ENCODE data around the gene HIKESHI.

HIKESHI gene

DNA sequence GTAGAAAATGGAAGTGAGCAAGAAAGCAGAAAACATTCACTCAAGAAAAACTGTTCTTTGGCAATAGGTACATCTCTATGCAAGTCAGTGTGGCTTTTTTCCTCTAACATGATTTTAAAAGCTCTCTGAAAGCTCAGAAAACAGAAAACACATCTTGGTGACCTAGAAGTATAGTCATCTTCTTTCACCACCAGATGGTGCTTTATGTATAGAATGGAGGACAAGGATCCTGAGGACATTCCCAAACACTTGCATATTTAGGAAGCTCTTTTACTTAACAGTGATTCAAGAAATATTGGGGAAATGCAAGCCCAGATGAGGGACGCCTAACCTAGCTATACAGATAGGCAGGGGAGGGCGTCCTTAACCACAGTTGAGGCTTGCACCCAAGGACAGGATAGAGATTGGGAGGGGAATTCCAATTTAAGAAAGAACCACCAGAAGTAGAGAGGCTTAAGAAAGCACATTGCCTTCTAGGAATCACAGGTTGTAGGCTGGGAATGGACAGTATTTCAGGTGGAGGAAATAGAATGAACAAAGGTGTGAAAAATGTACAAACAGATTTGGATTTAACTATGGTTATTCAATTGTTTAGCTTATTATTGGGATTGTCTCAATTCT is 58.8 kb downstream of the HIKESHI start:
- TF ChIP-seq CTCF (IDR thresholded peaks at IDR 0.05; ENCODE audit: low read depth, low read length, missing control alignments): no peak
- H3K4me3 ChIP-seq (ENCODE audit: low read depth, low read length): no peak overlapping the region
- DNase-seq (ENCODE audit: low read depth): no peak

GRCh38 chr11:86363424-86363823 is 61.4 kb downstream of the HIKESHI start:
- no peak for TF ChIP-seq CTCF (IDR thresholded peaks at IDR 0.05; ENCODE audit: low read depth, low read length, missing control alignments)
- H3K4me3 ChIP-seq (ENCODE audit: low read depth, low read length): no peak overlapping the region
- no peak for DNase-seq (ENCODE audit: low read depth)

DNA sequence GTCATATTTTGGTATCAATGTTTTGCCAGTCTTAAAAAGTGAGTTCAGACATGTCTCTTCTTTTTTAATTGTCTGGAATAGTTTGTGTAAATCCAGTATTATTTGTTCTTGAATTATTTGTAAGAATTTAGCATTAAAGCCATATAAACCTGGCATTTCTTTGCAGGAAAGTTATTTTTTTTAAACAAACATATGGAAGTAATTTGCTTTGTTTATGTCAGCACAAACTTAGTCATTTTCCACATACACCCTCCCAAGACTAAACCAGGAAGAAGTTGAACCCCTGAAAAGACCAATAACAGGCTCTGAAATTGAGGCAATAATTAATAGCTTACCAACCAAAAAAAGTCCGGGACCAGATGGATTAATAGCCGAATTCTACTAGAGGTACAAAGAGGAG is 63.5 kb downstream of the HIKESHI start:
- no peak for DNase-seq (ENCODE audit: low read depth)
- TF ChIP-seq CTCF (IDR thresholded peaks at IDR 0.05; ENCODE audit: low read depth, low read length, missing control alignments): no peak
- no peak overlapping the region for H3K4me3 ChIP-seq (ENCODE audit: low read depth, low read length)

GRCh38 chr11:86369668-86370067 is 67.6 kb downstream of the HIKESHI start:
- no peak overlapping the region for H3K4me3 ChIP-seq (ENCODE audit: low read depth, low read length)
- no peak for TF ChIP-seq CTCF (IDR thresholded peaks at IDR 0.05; ENCODE audit: low read depth, low read length, missing control alignments)
- DNase-seq (ENCODE audit: low read depth): no peak

DNA sequence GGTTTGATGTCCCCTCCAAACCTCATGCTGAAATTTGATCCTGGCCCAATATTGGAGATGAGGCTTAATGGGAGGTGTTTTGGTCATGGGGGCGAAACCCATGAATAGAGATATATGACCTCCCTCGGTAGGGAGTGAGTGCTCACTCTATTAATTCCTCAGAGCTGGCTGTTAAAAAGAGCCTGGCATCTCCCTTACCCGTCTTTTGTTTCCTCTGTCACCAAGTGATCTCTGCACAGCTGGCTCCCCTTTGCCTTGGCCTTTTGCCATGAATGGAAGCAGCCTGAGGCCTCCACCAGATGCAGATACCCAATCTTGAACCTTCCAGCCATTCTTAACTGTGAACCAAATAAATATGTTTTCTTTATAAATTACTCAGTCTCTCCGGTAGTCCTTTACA is 68.1 kb downstream of the HIKESHI start:
- H3K4me3 ChIP-seq (ENCODE audit: low read depth, low read length): no peak overlapping the region
- no peak for DNase-seq (ENCODE audit: low read depth)
- TF ChIP-seq CTCF (IDR thresholded peaks at IDR 0.05; ENCODE audit: low read depth, low read length, missing control alignments): no peak

DNA sequence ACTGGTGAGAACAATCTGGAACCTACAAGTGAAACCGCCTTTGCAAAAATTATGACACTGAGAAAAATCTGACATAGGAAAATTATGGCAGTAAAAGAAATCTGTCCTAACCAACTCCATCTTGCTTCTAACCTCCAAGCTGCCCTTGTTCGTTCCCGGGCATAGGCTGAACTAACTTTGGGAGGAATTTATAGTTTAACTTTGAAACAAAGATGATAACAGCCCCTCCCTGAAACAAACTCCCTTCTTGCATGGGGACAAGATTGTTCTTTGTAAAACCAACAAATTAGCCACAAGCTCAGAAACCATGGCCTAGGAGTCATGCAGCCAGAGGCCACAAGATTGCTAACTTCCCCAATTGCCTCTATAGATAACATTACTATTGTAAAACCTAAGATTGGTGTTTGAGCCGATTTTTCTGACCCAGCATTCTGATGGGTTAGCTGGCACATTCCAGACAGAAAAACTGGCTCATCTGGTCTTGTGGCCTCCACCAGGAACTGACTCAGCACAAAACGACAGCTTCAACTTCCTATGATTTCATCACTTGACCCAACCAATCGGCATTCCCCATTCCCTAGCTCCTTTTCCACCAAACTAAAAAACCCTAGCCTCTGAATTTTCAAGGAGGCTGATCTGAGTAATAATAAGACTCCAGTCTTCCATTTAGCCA is 69.0 kb downstream of the HIKESHI start:
- DNase-seq (ENCODE audit: low read depth): no peak
- no peak for TF ChIP-seq CTCF (IDR thresholded peaks at IDR 0.05; ENCODE audit: low read depth, low read length, missing control alignments)
- no peak overlapping the region for H3K4me3 ChIP-seq (ENCODE audit: low read depth, low read length)

DNA sequence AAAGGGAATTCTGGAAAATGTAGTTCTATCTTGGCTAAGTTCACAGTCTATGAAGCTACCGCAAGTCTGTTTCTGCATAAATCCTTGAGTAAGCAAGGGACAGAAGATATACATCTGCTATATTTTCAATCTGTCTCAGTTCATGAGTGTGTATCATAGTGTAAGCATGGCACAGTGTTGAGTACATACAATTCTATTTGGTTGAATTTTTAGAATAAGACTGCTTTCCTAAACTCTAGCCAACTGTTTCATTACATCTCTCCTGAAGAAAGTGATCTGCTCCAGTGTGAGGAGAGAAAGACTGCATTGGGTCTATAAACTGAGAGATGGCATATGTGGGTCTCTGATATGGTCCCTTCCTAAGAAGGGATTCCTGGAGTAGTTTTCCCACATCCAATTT is 70.0 kb downstream of the HIKESHI start:
- H3K4me3 ChIP-seq (ENCODE audit: low read depth, low read length): no peak overlapping the region
- DNase-seq (ENCODE audit: low read depth): no peak
- no peak for TF ChIP-seq CTCF (IDR thresholded peaks at IDR 0.05; ENCODE audit: low read depth, low read length, missing control alignments)
